T1000 (cell line): Measurements from ENCODE around the gene OR5AS1.
"Not testable (repeated sequence)": the region's sequence is repeated elsewhere in the genome, so short reads cannot be mapped to it uniquely, and the experiment has no call there.

Experiments used
- DNase-seq: peaks from one replicate; lab custom pipeline; 2025; ENCODE audit warnings: mixed read lengths; lab: John Stamatoyannopoulos, UW

Gene OR5AS1

GRCh38 chr11:56027354-56027753, at the start of gene OR5AS1:
TSS of gene OR5AS1 (plus strand) at chr11:56027654. CDS start at chr11:56030419, 2,765 bp downstream.
- DNase-seq, result no peak

- no peak for DNase-seq
These were observed 32.9 kb upstream of the OR5AS1 start, which contains the start of gene OR5F1 for GRCh38 chr11:55994525-55994924. TSS of gene OR5F1 (minus strand) at chr11:55994625. CDS start at chr11:55994625, 0 bp downstream.

GRCh38 chr11:56010716-56011115, 16.7 kb upstream of the OR5AS1 start:
- no peak for DNase-seq

- no peak for DNase-seq
These were observed 13.6 kb upstream of the OR5AS1 start for GRCh38 chr11:56013805-56014204.

GRCh38 chr11:56045538-56045937, 18.1 kb downstream of the OR5AS1 start:
- DNase-seq, result no peak

- no peak for DNase-seq
These were observed 21.0 kb downstream of the OR5AS1 start for GRCh38 chr11:56048480-56048879.

- DNase-seq, result no peak
These were observed 22.0 kb downstream of the OR5AS1 start for GRCh38 chr11:56049487-56049886.

GRCh38 chr11:56056366-56056765, 28.9 kb downstream of the OR5AS1 start:
- DNase-seq, result not testable (repeated sequence)

- DNase-seq, result not testable (repeated sequence)
These were observed 30.3 kb downstream of the OR5AS1 start for GRCh38 chr11:56057661-56058237.

GRCh38 chr11:56058260-56058780, 30.9 kb downstream of the OR5AS1 start:
- DNase-seq, result not testable (repeated sequence)

- no peak for DNase-seq
These were observed 39.5 kb downstream of the OR5AS1 start for GRCh38 chr11:56066980-56067379.
